Tibial nerve (tissue), 4 donors: ENCODE data around the gene ASIC4.

Experiments
- EP300 ChIP-seq, 2 donors: sonication (generic); formaldehyde crosslinking; IDR thresholded peaks; one replicate each; pipeline ENCODE4 v1.6.1; 2017; ENCODE audit warnings: antibody characterized with exemption in 2 of 2, mild to moderate bottlenecking in 1 of 2
- POLR2A ChIP-seq, 2 donors: fragments of 450-650 bp; IDR thresholded peaks; one replicate each; pipeline ENCODE4 v1.6.1; 2017; ENCODE audit warnings: antibody characterized with exemption in 2 of 2, mild to moderate bottlenecking in 2 of 2, moderate library complexity in 2 of 2
- TF ChIP-seq, protein P1 (sequence below), 5 experiments: fragments of 200-600 bp in 3 of 5; fragments of 450-650 bp in 2 of 5; sonication (generic) in 3 of 5; IDR thresholded peaks; one replicate each; pipeline ENCODE4 v1.5.1; 2016 to 2019; ENCODE audit warnings: antibody characterized with exemption in 5 of 5, mild to moderate bottlenecking in 3 of 5, moderate library complexity in 2 of 5

- TF ChIP-seq, protein P1, sequence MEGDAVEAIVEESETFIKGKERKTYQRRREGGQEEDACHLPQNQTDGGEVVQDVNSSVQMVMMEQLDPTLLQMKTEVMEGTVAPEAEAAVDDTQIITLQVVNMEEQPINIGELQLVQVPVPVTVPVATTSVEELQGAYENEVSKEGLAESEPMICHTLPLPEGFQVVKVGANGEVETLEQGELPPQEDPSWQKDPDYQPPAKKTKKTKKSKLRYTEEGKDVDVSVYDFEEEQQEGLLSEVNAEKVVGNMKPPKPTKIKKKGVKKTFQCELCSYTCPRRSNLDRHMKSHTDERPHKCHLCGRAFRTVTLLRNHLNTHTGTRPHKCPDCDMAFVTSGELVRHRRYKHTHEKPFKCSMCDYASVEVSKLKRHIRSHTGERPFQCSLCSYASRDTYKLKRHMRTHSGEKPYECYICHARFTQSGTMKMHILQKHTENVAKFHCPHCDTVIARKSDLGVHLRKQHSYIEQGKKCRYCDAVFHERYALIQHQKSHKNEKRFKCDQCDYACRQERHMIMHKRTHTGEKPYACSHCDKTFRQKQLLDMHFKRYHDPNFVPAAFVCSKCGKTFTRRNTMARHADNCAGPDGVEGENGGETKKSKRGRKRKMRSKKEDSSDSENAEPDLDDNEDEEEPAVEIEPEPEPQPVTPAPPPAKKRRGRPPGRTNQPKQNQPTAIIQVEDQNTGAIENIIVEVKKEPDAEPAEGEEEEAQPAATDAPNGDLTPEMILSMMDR (IDR thresholded peaks at IDR 0.05), result no peak
- no peak for TF ChIP-seq POLR2A (IDR thresholded peaks at IDR 0.05)
- no peak for TF ChIP-seq EP300 (IDR thresholded peaks at IDR 0.05)
Measured at GRCh38 chr2:219547621-219548020, 33.3 kb downstream of the ASIC4 start.
